ENCODE data around the gene PTGIS.

The PTGIS gene

DNA sequence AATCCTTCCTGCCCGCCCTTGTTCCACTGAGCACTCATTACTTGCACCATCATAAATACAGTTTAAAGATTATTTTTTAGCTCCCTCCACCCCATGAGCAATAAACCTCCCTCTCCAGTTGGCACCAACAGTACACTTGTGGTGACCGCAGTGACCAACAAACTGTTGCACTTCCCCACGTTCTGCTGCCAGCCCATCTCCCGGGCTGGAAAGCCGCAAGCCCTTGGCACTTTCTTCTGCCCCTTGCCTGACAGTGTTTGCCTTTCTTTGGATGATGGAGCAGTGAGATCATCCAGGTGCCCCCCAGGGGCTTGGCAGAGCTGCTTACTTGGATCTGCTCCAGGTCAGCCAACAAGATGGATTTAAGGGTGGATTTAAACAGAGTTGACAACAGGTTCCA lies 107.0 kb downstream of the PTGIS start:
- DNase-seq = peak; percentile 36

DNA sequence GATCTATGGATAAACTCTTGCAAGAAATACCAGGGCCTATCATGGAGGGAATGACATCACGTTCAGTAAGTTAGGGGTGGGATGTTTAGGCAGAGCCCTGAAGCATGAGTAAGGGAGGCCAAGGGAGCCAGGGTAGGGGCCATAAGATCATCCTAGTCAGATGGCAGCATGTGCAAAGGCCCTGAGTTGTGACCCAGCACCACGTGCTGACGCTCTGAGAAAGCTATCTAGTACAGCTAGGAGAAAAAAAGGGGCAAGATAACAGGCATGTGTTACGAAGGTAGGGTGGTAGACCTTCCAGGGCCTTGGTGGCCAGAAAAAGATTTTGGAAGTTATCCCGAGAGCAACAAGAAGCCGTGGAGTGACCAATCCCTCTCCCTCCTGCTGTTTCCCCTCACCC lies 107.8 kb downstream of the PTGIS start:
- DNase-seq = no peak

DNA sequence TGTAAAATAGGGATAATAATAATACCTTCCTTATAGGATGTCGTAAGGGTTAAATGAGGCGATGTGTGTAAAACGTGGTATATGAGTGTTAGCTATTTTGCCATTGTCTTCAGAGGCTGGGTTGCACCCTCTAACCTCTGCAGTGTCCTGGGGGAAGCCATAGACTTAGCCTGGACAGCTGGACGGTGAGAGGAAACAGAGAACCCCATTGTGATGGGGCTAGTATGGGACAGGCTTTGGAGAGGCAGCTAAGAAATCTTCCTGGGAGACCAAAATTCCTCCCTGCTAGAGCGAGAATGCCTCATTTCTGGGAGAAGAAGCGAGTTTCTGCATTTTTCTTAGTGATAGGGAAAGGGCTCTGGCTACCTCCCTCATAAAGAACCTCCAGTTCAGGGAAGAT lies 108.3 kb downstream of the PTGIS start:
- no peak for DNase-seq

DNA sequence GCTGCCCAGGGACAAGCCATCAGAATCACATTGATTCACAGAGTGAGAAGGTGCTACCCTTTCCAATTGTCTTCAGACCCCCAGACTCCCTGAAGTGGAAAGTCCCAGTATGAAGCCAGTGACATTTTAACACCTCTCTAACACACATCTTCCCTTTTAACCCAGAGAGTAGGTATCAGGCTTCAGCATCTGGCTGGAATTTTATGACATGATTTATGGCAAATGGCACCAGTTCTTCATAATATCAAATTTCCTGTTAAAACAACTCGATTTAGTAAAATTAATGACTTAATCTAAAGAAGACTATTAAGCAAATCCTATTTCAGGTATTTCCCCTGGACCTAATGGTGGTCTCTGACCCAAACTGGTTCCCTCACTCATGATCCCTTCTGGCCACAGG lies 110.5 kb downstream of the PTGIS start:
- no peak for DNase-seq

DNA sequence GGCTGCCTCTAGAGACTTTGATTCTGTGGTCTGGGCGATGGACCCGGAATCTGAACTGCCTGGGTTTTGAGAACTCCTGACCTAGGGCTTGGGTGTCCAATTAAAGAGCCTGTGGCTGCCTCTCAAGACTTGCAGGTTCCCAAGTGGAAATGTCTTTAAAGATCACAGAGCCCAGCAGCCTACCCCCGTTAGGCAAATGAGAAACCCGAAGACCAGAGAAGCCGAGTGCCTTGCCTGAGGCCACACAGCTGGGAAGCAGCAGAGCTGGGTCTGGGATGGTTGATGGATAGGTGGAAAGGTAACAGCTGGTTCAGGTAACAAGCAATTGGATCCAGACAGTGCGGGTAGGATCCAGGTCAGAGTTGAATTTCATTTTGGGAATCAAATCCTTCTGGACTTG lies 111.3 kb downstream of the PTGIS start:
- no peak for DNase-seq

DNA sequence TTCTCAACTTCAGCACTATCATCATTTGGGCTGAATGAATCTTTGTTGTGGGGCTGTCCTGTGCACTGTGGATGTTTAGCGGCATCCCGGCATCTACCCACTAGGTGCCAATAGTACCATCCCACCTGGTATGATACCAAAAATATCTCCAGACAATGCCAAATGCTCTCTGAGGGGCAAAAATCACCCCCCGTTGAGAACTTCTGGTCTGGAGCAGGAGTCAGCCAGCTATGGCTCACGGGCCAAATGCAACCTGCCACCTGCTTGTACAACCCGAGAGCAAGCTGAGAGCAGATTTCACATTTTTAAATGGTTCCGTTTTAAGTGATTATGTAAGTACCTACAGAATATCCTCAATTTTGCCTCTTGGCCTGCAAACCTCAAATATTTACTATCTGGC lies 112.2 kb downstream of the PTGIS start:
- no peak for DNase-seq

Measured in GOT3 (cell line).